Measurements from ENCODE around the gene RAPSN. TPM values are rescaled to one million over a fixed set of nuclear protein-coding genes. Genes with fewer than 3 reads are reported as not detected.

The RAPSN gene
- total RNA-seq, 1 donor from 2014 or later = 0.64 TPM

GRCh38 chr11:47469361-47470179 lies 20.6 kb upstream of the RAPSN start:
- Histone ChIP-seq H3K27me3 (no peaks in the 10 kb centered on the region), H3K4me3 (no peak overlapping the region), H3K27ac (no peak overlapping the region), H3K9me3 (no peaks in the 10 kb centered on the region), H3K36me3 (peaks cover 79% of the 10 kb centered on the region), H3K4me1 (peaks cover 14% of the 10 kb centered on the region)
- ATAC-seq = peak; percentile 40
- intact Hi-C loops (cut with DNase I) = no loop called here
- TF ChIP-seq CTCF (IDR thresholded peaks at IDR 0.05) = no peak
- no peak for DNase-seq

- DNase-seq (peak; percentile 64), ATAC-seq (peak; percentile 63)
- Histone ChIP-seq H3K4me3 (no peak overlapping the region), H3K36me3 (peaks cover 77% of the 10 kb centered on the region), H3K9me3 (no peaks in the 10 kb centered on the region), H3K4me1 (peaks cover 14% of the 10 kb centered on the region), H3K27ac (no peak overlapping the region), H3K27me3 (no peaks in the 10 kb centered on the region)
- intact Hi-C loops (cut with DNase I) = no loop called here
- TF ChIP-seq CTCF (IDR thresholded peaks at IDR 0.05) = no peak
Observed at GRCh38 chr11:47468598-47469214, 19.8 kb upstream of the RAPSN start.

GRCh38 chr11:47467357-47467756 lies 18.4 kb upstream of the RAPSN start:
- intact Hi-C loops (cut with DNase I) = no loop called here
- Histone ChIP-seq H3K36me3 (peaks cover 67% of the 10 kb centered on the region), H3K4me1 (peaks cover 14% of the 10 kb centered on the region), H3K27ac (no peak overlapping the region), H3K4me3 (no peak overlapping the region), H3K9me3 (no peaks in the 10 kb centered on the region), H3K27me3 (no peaks in the 10 kb centered on the region)
- TF ChIP-seq CTCF (IDR thresholded peaks at IDR 0.05) = no peak
- ATAC-seq (no peak), DNase-seq (peak; percentile 51)

GRCh38 chr11:47466701-47467250 lies 17.8 kb upstream of the RAPSN start:
- Histone ChIP-seq H3K27me3 (no peaks in the 10 kb centered on the region), H3K4me3 (peak overlapping the region; percentile 4), H3K27ac (peak overlapping the region; percentile 51), H3K4me1 (peaks cover 14% of the 10 kb centered on the region), H3K9me3 (no peaks in the 10 kb centered on the region), H3K36me3 (peaks cover 66% of the 10 kb centered on the region)
- intact Hi-C loops (cut with DNase I) = no loop called here
- TF ChIP-seq CTCF (IDR thresholded peaks at IDR 0.05) = no peak
- peak; percentile 29 for ATAC-seq
- peak; percentile 47 for DNase-seq

- ATAC-seq (no peak), DNase-seq (no peak)
- Histone ChIP-seq H3K27me3 (no peaks in the 10 kb centered on the region), H3K4me1 (peaks cover 14% of the 10 kb centered on the region), H3K27ac (peak overlapping the region; percentile 51), H3K4me3 (peak overlapping the region; percentile 4), H3K9me3 (no peaks in the 10 kb centered on the region), H3K36me3 (peaks cover 63% of the 10 kb centered on the region)
- no peak for TF ChIP-seq CTCF (IDR thresholded peaks at IDR 0.05)
- intact Hi-C loops (cut with DNase I) = no loop called here
Observed at GRCh38 chr11:47466201-47466600, 17.3 kb upstream of the RAPSN start.

All from upper lobe of right lung (tissue), 1 donor.